GM20000 (cell line): ENCODE measurements around the gene ATXN3.

Source experiments
- DNase-seq: peaks from one replicate; pipeline ENCODE4 v3.0.0; 2012; ENCODE audit warnings: low spot score
- CTCF ChIP-seq: IDR thresholded peaks from 2 replicates; pipeline ENCODE4 v1.5.1; 2012; ENCODE audit warnings: mild to moderate bottlenecking, control low read depth; ENCODE audit errors: extremely low read depth, missing control alignments

The ATXN3 gene

GRCh38 chr14:92105893-92106142, 564 bp downstream of the ATXN3 start:
- no peak for DNase-seq
- no peak for TF ChIP-seq CTCF

- DNase-seq: peak; percentile 16
- no peak for TF ChIP-seq CTCF
These were observed 1.1 kb downstream of the ATXN3 start for GRCh38 chr14:92105073-92105892.

- TF ChIP-seq CTCF: no peak
These were observed 2.9 kb downstream of the ATXN3 start for GRCh38 chr14:92103363-92103989.

GRCh38 chr14:92099802-92100201, 6.6 kb downstream of the ATXN3 start:
- no peak for DNase-seq
- no peak for TF ChIP-seq CTCF

More at GRCh38 chr14:92103363-92103989, 2.9 kb downstream of the ATXN3 start:
- no peak for DNase-seq

- TF ChIP-seq CTCF: peak; percentile 1
- DNase-seq: no peak
These were observed 13.1 kb downstream of the ATXN3 start for GRCh38 chr14:92093320-92093719.

GRCh38 chr14:92088494-92088893, 17.9 kb downstream of the ATXN3 start:
- TF ChIP-seq CTCF: no peak

GRCh38 chr14:92074555-92074954, 31.8 kb downstream of the ATXN3 start:
- DNase-seq: no peak
- TF ChIP-seq CTCF: no peak

More at GRCh38 chr14:92088494-92088893, 17.9 kb downstream of the ATXN3 start:
- no peak for DNase-seq
